Right renal cortex interstitium (tissue), 3 donors: ENCODE data around the gene EXOSC7. TPM values are rescaled to one million over a fixed set of nuclear protein-coding genes. Genes with fewer than 3 reads are reported as not detected.
"Not testable (repeated sequence)": the region's sequence is repeated elsewhere in the genome, so short reads cannot be mapped to it uniquely, and the experiment has no call there.

Source experiments
- DNase-seq, 3 donors: peaks; one replicate each; pipeline ENCODE4 v3.0.0-alpha.2; 2013; ENCODE audit warnings: low read depth in 3 of 3, low spot score in 2 of 3
- polyA plus RNA-seq, 3 donors: library from polyadenylated mRNA; unstranded; fragments of 120-200 nt; gene quantifications; one replicate each; pipeline ENCODE4 v1.2.1, GENCODE V29; 2013; ENCODE audit not compliant: insufficient read length in 3 of 3

The EXOSC7 gene
- polyA plus RNA-seq, 3 donors = 49.5 to 51.7 (median 51.5) TPM

GRCh38 chr3:44961888-44962287 is 14.2 kb upstream of the EXOSC7 start:
- DNase-seq = no peak

- no peak for DNase-seq
Observed at GRCh38 chr3:44962621-44963393, 13.2 kb upstream of the EXOSC7 start.

- no peak for DNase-seq
Observed at GRCh38 chr3:44963571-44964325, 12.3 kb upstream of the EXOSC7 start.

GRCh38 chr3:44965165-44965564 is 10.9 kb upstream of the EXOSC7 start:
- DNase-seq = no peak

- DNase-seq = no peak
Observed at GRCh38 chr3:44966795-44967278, 9.2 kb upstream of the EXOSC7 start.

- no peak for DNase-seq
Observed at GRCh38 chr3:44968447-44968858, 7.6 kb upstream of the EXOSC7 start.

DNA sequence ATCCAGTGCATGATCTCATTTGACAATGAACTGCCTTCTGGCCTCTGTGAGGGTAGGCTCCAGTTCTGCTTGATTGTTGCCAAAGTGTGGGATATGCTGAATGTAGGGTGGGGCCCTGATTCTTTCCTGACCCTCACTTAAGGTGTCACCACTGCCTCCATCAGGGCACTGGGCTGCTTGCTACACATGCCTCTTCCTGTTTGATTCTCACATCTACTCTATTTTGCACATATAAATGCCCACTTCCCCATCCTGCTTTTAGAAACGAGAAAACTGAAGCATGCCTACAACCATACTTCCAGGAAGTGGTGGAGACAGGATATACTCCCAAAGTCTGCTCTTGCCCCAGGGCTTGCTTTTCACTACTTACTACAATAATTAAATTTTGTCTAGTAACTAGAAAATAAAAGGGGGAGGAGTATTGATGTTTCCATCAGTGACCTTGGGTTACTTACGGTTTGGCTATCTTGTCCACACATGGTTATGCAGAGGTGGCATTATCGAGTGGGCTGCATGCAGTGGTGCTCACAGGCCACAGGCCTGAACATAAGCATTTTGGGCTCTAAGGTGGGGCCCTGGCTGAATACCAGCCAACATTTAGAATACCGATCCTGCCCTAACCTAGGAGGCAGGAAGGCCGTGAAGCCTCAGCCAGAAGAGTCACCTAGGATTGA is 6.8 kb upstream of the EXOSC7 start:
- no peak for DNase-seq

DNA sequence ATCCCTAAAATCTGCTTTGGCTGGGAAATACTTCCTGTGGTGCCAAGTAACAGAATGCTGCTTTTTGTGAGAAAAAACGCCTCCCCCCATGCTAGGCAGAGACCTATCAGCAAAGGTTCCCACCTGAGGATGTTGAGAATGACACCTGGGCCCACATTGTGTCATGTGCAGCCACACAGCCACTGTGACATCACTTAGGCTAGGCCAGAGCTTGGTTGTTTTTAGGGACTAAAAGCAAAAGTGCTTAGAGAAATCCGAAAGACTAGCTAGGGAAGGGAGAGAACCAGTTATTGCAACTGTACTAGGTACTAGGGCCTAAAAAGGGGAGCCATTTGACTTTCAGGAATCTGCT is 6.2 kb upstream of the EXOSC7 start:
- no peak for DNase-seq

- no peak for DNase-seq
Observed at GRCh38 chr3:44970926-44971490, 5.0 kb upstream of the EXOSC7 start.

DNA sequence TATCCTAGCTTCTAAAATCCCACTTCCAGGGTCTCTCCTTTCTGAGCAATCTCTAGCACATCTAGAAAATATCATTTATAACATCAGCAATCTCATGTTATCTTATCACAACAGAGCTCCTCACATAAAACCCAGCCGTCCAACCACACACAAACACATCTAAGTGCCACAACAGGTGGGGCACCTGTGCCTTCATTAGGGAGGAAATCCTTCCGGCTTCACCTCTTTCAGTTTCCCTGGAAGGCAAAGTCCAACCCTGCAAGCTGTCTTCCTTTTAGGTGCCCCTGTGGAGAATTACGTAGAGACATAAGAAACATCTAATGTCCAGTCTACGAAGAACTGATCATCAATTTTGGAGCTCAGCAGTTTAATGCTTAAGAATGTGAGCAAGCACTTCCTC is 1.6 kb upstream of the EXOSC7 start:
- DNase-seq = no peak

DNA sequence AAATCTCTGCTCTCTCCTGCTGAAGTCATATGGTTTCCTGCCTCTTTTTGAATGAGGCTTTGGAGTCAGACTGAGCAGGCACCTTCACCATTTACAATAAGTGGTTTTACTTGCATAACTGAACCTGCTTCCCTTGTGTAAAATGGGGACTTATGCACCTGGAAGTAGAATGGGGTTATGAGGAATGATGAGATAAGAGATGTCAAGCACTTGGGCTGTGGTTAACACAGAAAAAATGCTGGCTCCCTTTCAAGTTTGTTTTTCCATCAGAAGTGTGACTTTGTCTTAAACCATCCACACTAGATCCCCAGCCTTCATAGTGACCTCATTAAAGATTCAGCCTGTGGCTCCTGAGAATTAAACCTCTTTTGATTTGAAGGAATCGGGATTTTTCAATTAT is 5.2 kb downstream of the EXOSC7 start:
- no peak for DNase-seq

GRCh38 chr3:44981751-44982150 is 5.7 kb downstream of the EXOSC7 start:
- DNase-seq = no peak

- DNase-seq = no peak
Observed at GRCh38 chr3:44982817-44983216, 6.8 kb downstream of the EXOSC7 start.

GRCh38 chr3:44983484-44983941 is 7.5 kb downstream of the EXOSC7 start:
- no peak for DNase-seq

DNA sequence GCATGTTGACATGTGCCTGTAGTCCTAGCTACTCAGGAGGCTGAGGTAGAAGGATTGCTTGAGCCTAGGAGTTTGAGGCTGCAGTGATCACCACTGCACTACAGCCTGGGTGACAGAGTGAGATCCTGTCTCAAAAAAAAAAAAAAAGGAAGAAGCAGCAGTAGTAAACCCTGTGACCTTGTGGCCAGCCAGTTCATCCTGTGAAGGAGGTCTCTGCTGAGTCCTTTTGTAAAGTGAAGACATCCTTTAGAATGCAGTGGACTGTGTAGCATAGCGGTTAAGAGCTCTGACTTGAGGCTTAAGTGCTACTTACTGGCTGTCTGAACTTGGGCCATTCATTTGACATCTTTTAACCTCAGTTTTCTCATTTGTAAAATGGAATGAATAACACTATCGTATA is 8.3 kb downstream of the EXOSC7 start:
- DNase-seq = no peak

GRCh38 chr3:44986330-44986729 is 10.3 kb downstream of the EXOSC7 start:
- DNase-seq = not testable (repeated sequence)

- no peak for DNase-seq
Observed at GRCh38 chr3:44987332-44987731, 11.3 kb downstream of the EXOSC7 start.

DNA sequence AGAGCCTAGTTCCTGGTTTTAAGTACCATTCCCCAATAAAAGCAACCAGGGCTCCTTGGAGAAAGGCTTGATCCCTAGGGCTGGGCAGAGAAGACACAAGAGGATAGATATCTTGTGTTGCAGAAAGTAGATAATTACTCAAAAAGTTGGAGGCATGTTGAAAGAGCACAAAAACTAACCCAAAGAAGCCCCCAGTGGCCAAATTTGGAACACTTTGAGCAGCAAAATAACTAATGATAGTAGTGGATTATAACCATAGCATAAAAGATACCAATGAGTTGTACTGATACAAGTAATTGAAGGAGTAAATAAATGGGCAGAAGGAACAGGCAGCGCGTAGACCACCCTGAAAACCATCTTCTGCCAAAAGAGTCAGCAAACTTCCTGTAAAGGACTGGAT is 12.0 kb downstream of the EXOSC7 start:
- DNase-seq = no peak

DNA sequence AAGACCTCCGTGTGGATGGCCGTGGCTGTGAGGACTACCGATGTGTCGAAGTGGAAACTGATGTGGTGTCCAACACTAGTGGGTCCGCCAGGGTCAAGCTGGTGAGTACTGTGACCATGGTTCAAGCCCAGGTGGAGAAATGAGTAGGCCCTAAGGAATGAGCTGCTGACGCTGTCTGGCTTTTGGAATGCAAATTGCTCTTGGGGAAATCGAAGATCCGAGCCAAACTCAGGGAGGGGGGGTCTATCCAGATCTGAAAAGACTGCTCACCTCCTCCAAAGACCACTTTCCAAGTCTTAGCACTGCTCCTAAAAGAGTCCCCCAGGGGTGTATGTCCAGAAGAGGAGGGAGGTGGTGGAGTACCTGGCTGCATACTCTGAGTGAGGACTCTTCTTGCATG is 13.1 kb downstream of the EXOSC7 start:
- no peak for DNase-seq

DNA sequence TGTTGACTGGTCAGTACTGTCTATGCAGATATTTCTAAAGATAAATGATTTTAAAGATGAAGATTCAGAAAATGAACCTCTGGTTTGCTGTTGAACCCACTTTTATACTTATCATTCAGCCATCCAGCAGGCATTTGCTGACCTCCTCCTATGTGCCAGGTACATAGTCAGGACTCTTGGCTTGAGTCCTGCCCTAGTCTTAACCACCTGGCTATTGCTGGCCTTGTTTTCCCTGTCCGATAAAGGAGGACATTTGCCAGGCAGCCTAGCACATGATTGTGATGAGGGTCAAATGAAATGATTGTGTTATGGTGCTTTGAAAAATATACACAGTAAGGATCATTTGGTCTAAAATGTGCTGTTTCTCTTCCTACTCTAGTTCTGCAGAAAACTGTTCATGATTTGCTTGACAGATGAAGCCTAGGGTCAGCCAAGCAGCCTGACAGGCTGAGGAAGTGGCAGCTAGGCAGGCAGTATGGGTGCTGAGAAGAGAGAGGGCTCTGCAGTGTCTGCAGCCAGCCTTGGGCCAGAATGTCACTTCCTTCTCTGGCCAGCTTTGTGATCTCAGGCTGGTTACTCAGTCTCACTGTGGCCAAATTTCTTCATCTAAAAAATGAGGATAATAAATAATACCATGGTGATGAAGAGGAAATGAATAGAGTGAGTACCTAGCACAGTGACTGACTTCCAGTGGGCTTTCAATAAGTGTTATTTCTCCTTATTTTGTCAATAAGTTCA is 13.8 kb downstream of the EXOSC7 start:
- DNase-seq = no peak
